ENCODE data around the gene FAM20B. TPM values are rescaled to one million over a fixed set of nuclear protein-coding genes. Genes with fewer than 3 reads are reported as not detected.

FAM20B gene
- total RNA-seq, 2 donors from 2014 or later = 37.2 to 44.9 TPM

GRCh38 chr1:179030130-179030529 lies 4.4 kb downstream of the FAM20B start:
- Histone ChIP-seq H3K4me1 (ENCODE audit: control insufficient read depth in 1 of 2, low read depth in 2 of 2) (peaks cover 27 to 30% of the 10 kb centered on the region in 2 donors), H3K36me3 (no peaks in the 10 kb centered on the region), H3K4me3 (no peak overlapping the region), H3K27me3 (replicated peaks; ENCODE audit: insufficient read depth) (no peaks in the 10 kb centered on the region), H3K27ac (no peak overlapping the region), H3K9me3 (no peaks in the 10 kb centered on the region)
- no peak for DNase-seq (ENCODE audit: low spot score)
- TF ChIP-seq CTCF (IDR thresholded peaks at IDR 0.05) = no peak
- no peak for ATAC-seq (ENCODE audit: insufficient number of reproducible peaks, low FRiP score, low read depth)

- Histone ChIP-seq H3K9me3 (no peaks in the 10 kb centered on the region), H3K27me3 (replicated peaks; ENCODE audit: insufficient read depth) (no peaks in the 10 kb centered on the region), H3K4me1 (ENCODE audit: control insufficient read depth in 1 of 2, low read depth in 2 of 2) (peaks cover 27% of the 10 kb centered on the region in 2 donors), H3K27ac (no peak overlapping the region), H3K36me3 (no peaks in the 10 kb centered on the region), H3K4me3 (no peak overlapping the region)
- DNase-seq (ENCODE audit: low spot score) (no peak), ATAC-seq (ENCODE audit: insufficient number of reproducible peaks, low FRiP score, low read depth) (no peak)
- TF ChIP-seq CTCF (IDR thresholded peaks at IDR 0.05) = no peak
Measured at GRCh38 chr1:179030683-179031082, 5.0 kb downstream of the FAM20B start.

- no peaks in the 10 kb centered on the region for H3K36me3 ChIP-seq
- H3K27me3 ChIP-seq (replicated peaks; ENCODE audit: insufficient read depth) = no peaks in the 10 kb centered on the region
- H3K27ac ChIP-seq = no peak overlapping the region
- no peak for TF ChIP-seq CTCF (IDR thresholded peaks at IDR 0.05)
- H3K4me3 ChIP-seq = no peak overlapping the region
- peaks cover 27% of the 10 kb centered on the region in 2 donors for H3K4me1 ChIP-seq (ENCODE audit: control insufficient read depth in 1 of 2, low read depth in 2 of 2)
- ATAC-seq (ENCODE audit: insufficient number of reproducible peaks, low FRiP score, low read depth) = no peak
- H3K9me3 ChIP-seq = no peaks in the 10 kb centered on the region
- no peak for DNase-seq (ENCODE audit: low spot score)
Measured at GRCh38 chr1:179031284-179031683, 5.6 kb downstream of the FAM20B start.

GRCh38 chr1:179031855-179032513 lies 6.3 kb downstream of the FAM20B start:
- H3K27ac ChIP-seq = no peak overlapping the region
- ATAC-seq (ENCODE audit: insufficient number of reproducible peaks, low FRiP score, low read depth) (no peak), DNase-seq (ENCODE audit: low spot score) (no peak)
- no peak for TF ChIP-seq CTCF (IDR thresholded peaks at IDR 0.05)
- no peaks in the 10 kb centered on the region for H3K9me3 ChIP-seq
- H3K4me3 ChIP-seq = no peak overlapping the region
- peaks cover 24 to 25% of the 10 kb centered on the region in 2 donors for H3K4me1 ChIP-seq (ENCODE audit: control insufficient read depth in 1 of 2, low read depth in 2 of 2)
- no peaks in the 10 kb centered on the region for H3K27me3 ChIP-seq (replicated peaks; ENCODE audit: insufficient read depth)
- H3K36me3 ChIP-seq = no peaks in the 10 kb centered on the region

- no peak for TF ChIP-seq CTCF (IDR thresholded peaks at IDR 0.05)
- Histone ChIP-seq H3K36me3 (no peaks in the 10 kb centered on the region), H3K4me3 (no peak overlapping the region), H3K27ac (no peak overlapping the region), H3K9me3 (no peaks in the 10 kb centered on the region), H3K27me3 (replicated peaks; ENCODE audit: insufficient read depth) (no peaks in the 10 kb centered on the region), H3K4me1 (ENCODE audit: control insufficient read depth in 1 of 2, low read depth in 2 of 2) (peaks cover 14 to 17% of the 10 kb centered on the region in 2 donors)
- ATAC-seq (ENCODE audit: insufficient number of reproducible peaks, low FRiP score, low read depth) = no peak
- no peak for DNase-seq (ENCODE audit: low spot score)
Measured at GRCh38 chr1:179034720-179035119, 9.0 kb downstream of the FAM20B start.
